Fibroblast of the aortic adventitia (primary cell): Measurements from ENCODE around the gene PHACTR1. TPM values are rescaled to one million over a fixed set of nuclear protein-coding genes. Genes with fewer than 3 reads are reported as not detected.

Experiments used
- DNase-seq: peaks from one replicate; pipeline ENCODE4 v3.0.0-alpha.2; 2010; ENCODE audit warnings: low read depth
- H3K4me3 ChIP-seq: 2 replicates; pipeline ENCODE4 v1.5.1; 2011; ENCODE audit warnings: low read depth, mild to moderate bottlenecking, control low read depth, low read length, moderate library complexity
- CTCF ChIP-seq: IDR thresholded peaks from 2 replicates; pipeline ENCODE4 v1.5.1; 2011; ENCODE audit warnings: mild to moderate bottlenecking, low read length, control low read depth, inconsistent platforms; ENCODE audit not compliant: insufficient read depth
- total RNA-seq: library from RNA; depleted of rRNA; stranded (reverse); fragments of >200 nt; gene quantifications from 2 replicates; pipeline ENCODE4 v1.2.3, GENCODE V29; 2012; ENCODE audit warnings: low replicate concordance

Gene PHACTR1
- total RNA-seq, 1 donor, result 0.99 TPM

- no peak for DNase-seq
- TF ChIP-seq CTCF, result no peak
- no peak overlapping the region for H3K4me3 ChIP-seq
These were observed 134.6 kb downstream of the PHACTR1 start for GRCh38 chr6:12851123-12851695.

- DNase-seq, result peak; percentile 1
- no peak overlapping the region for H3K4me3 ChIP-seq
- no peak for TF ChIP-seq CTCF
These were observed 145.0 kb downstream of the PHACTR1 start for GRCh38 chr6:12861603-12862002.

- no peak for TF ChIP-seq CTCF
- no peak for DNase-seq
- H3K4me3 ChIP-seq, result no peak overlapping the region
These were observed 148.6 kb downstream of the PHACTR1 start for GRCh38 chr6:12865117-12865516.

GRCh38 chr6:12865671-12866181 is 149.2 kb downstream of the PHACTR1 start:
- TF ChIP-seq CTCF, result no peak
- no peak for DNase-seq
- no peak overlapping the region for H3K4me3 ChIP-seq

- TF ChIP-seq CTCF, result no peak
- no peak overlapping the region for H3K4me3 ChIP-seq
- no peak for DNase-seq
These were observed 150.0 kb downstream of the PHACTR1 start for GRCh38 chr6:12866422-12867029.

GRCh38 chr6:12869816-12870432 is 153.4 kb downstream of the PHACTR1 start:
- no peak for DNase-seq
- H3K4me3 ChIP-seq, result no peak overlapping the region
- TF ChIP-seq CTCF, result no peak

- H3K4me3 ChIP-seq, result no peak overlapping the region
- TF ChIP-seq CTCF, result no peak
- DNase-seq, result no peak
These were observed 157.1 kb downstream of the PHACTR1 start for GRCh38 chr6:12873691-12874090.
